ENCODE results near the gene IL20RB.

IL20RB gene

DNA sequence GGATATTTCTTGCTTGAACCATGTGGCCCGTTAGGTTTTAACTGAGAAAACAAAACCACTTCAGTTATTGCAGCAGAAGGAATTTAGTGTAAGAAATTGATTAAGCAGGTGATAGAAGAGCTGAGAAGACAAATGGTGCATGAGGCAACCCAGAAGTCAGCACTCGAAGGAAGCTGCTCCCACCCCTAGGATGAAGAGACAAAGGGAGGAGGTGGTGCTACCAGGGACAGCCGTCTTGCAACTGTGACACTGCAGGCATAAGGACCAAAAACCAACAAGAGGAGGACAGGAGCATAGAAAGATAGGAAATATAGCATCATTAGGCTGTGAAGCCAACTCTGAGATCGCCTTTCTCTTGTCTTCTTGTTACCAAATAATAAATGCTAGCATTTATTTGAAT is 89.0 kb downstream of the IL20RB start:
- DNase-seq, result no peak

DNA sequence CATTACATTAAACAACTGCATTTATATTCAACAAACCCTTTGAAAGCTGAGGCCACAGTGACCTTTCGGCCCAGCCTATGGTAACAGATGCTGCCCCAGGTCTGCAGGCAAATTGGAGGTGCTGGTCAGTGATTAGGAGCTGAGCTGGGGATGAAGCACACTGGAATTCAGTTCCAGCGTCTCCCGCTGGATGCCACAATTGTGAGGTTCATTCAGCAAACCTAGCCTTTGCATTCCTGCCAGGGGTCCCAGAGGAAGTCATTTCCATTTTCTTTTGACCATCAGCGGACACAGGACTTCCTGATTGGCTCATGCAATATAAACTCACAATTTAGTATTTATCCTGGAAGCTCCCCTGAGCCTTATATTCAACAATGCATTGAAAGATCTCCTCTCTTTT is 89.5 kb downstream of the IL20RB start:
- DNase-seq, result no peak

DNA sequence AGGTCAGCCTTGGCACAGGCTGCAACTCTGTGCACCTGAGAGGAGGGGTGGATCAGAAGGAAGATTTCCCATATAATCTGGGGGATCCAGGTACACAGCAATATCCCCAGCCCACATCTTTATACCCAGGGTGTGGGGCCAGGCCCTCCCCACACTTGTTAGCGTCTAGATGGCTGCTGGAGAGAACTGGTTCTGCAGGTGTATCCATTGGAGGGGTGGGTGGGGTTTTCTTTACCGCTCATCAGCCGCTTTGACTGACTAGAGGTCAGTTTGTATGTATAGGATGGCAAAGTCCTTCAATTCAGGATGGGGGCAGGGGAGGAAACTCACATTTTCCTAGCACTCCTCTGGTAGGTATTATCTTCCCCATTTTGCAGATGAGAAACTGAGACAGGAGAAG is 92.5 kb downstream of the IL20RB start:
- DNase-seq, result no peak

DNA sequence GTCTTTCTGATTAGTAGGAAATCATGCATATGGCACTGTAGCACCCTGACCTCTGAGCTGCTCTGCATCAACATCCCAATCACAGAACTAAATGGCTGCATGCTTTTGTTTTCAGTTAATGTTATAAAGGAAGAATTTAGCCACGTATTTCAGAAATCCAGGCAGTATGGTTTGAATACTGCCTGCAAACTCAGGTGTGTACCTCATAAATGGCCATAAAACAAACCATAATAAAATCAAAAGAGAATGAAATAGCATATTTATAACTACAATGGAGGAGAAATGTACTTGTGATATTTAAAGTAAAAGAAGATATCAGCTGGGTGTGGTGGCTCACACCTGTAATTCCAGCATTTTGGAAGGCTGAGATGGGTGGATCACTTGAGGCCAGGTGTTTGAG is 94.5 kb downstream of the IL20RB start:
- no peak for DNase-seq

Measured in CD4-positive, alpha-beta T cell treated with Interleukin-1 beta for 1 hour (primary cell).